HEK293 (cell line): ENCODE data around the gene SYNPR.

Experiments used
- CTCF ChIA-PET: fragments of 350-600 bp; formaldehyde crosslinking; extraction: SDS; loops from one replicate; lab custom pipeline; 2021; ENCODE audit warnings: antibody characterized with exemption; lab: Yijun Ruan, JAX
- POLR2A ChIA-PET: fragments of 300-600 bp; formaldehyde crosslinking; extraction: SDS; loops from one replicate; lab custom pipeline; 2020; ENCODE audit warnings: antibody characterized with exemption, inconsistent platforms; lab: Yijun Ruan, JAX
- H3K27ac ChIP-seq: fragments of 200-500 bp; sonication (Bioruptor generic); 2 replicates; pipeline ENCODE4 v1.5.1; 2014; ENCODE audit warnings: low read depth, low read length, control low read depth, inconsistent platforms; ENCODE audit errors: extremely low read depth
- H3K36me3 ChIP-seq, 2 experiments: fragments of 200-500 bp in 1 of 2; sonication (Bioruptor generic) in 1 of 2; 1 replicate in 1 of 2; 2 replicates in 1 of 2; pipeline ENCODE4 v1.5.1; 2014 to 2017; ENCODE audit warnings: inconsistent platforms in 2 of 2, low read length in 2 of 2; ENCODE audit not compliant: control insufficient read depth in 2 of 2, insufficient read depth in 1 of 2
- H3K4me1 ChIP-seq: fragments of 200-500 bp; sonication (Bioruptor generic); 2 replicates; pipeline ENCODE4 v1.5.1; 2014; ENCODE audit warnings: mild to moderate bottlenecking, low read length, inconsistent platforms; ENCODE audit not compliant: control insufficient read depth, insufficient read depth
- H3K4me3 ChIP-seq: 2 replicates; pipeline ENCODE4 v1.5.1; 2011; ENCODE audit warnings: low read depth, mild to moderate bottlenecking, control low read depth, low read length, moderate library complexity
- H3K9me3 ChIP-seq: fragments of 200-500 bp; sonication (Bioruptor generic); 2 replicates; pipeline ENCODE4 v1.5.1; 2014; ENCODE audit warnings: low read depth, low read length, inconsistent platforms; ENCODE audit not compliant: control insufficient read depth, insufficient read depth
- BCL11A ChIP-seq: fragments of 450-650 bp; formaldehyde crosslinking; IDR thresholded peaks from 2 replicates; pipeline ENCODE4 v1.5.1; 2016; ENCODE audit warnings: low read depth, missing biosample characterization, missing genetic modification characterization
- CTCF ChIP-seq: fragments of 450-650 bp; formaldehyde crosslinking; IDR thresholded peaks from 2 replicates; pipeline ENCODE4 v1.5.1; 2016; ENCODE audit warnings: missing biosample characterization, missing genetic modification characterization
- IKZF3 ChIP-seq: fragments of 450-650 bp; IDR thresholded peaks from 2 replicates; pipeline ENCODE4 v1.5.0; 2018; ENCODE audit warnings: missing biosample characterization, mild to moderate bottlenecking, missing genetic modification characterization, moderate library complexity
- KLF8 ChIP-seq: fragments of 450-650 bp; formaldehyde crosslinking; IDR thresholded peaks from 2 replicates; pipeline ENCODE4 v1.5.1; 2016; ENCODE audit warnings: missing biosample characterization, missing genetic modification characterization
- PRDM1 ChIP-seq: fragments of 450-650 bp; formaldehyde crosslinking; IDR thresholded peaks from 2 replicates; pipeline ENCODE4; 2016; ENCODE audit warnings: missing biosample characterization, missing genetic modification characterization
- ZBTB17 ChIP-seq: fragments of 450-650 bp; formaldehyde crosslinking; IDR thresholded peaks from 2 replicates; pipeline ENCODE4 v1.5.1; 2016; ENCODE audit warnings: missing biosample characterization, missing genetic modification characterization
- ZNF175 ChIP-seq: fragments of 450-650 bp; formaldehyde crosslinking; IDR thresholded peaks from 2 replicates; pipeline ENCODE4 v1.5.1; 2016; ENCODE audit warnings: missing biosample characterization, missing genetic modification characterization
- ZNF18 ChIP-seq: fragments of 450-650 bp; formaldehyde crosslinking; IDR thresholded peaks from 2 replicates; pipeline ENCODE4 v1.5.1; 2016; ENCODE audit warnings: missing biosample characterization, missing genetic modification characterization
- ZNF221 ChIP-seq: fragments of 450-650 bp; formaldehyde crosslinking; IDR thresholded peaks from 2 replicates; pipeline ENCODE4 v1.5.1; 2017; ENCODE audit warnings: missing biosample characterization, missing genetic modification characterization, borderline replicate concordance
- ZNF37A ChIP-seq: fragments of 450-650 bp; IDR thresholded peaks from 2 replicates; pipeline ENCODE4 v1.5.1; 2018; ENCODE audit warnings: missing biosample characterization, missing genetic modification characterization
- ZNF513 ChIP-seq: fragments of 450-650 bp; IDR thresholded peaks from 2 replicates; pipeline ENCODE4 v1.5.1; 2018; ENCODE audit warnings: missing biosample characterization, missing genetic modification characterization
- ZNF544 ChIP-seq: fragments of 450-650 bp; formaldehyde crosslinking; IDR thresholded peaks from 2 replicates; pipeline ENCODE4 v1.5.0; 2017; ENCODE audit warnings: missing biosample characterization, missing genetic modification characterization
- ZNF621 ChIP-seq: fragments of 450-650 bp; formaldehyde crosslinking; IDR thresholded peaks from 2 replicates; pipeline ENCODE4 v1.5.1; 2017; ENCODE audit warnings: missing biosample characterization, missing genetic modification characterization
- ZNF707 ChIP-seq: fragments of 450-650 bp; formaldehyde crosslinking; IDR thresholded peaks from 2 replicates; pipeline ENCODE4 v1.5.1; 2016; ENCODE audit warnings: missing biosample characterization, missing genetic modification characterization
- ZSCAN5A ChIP-seq: fragments of 450-650 bp; formaldehyde crosslinking; IDR thresholded peaks from 2 replicates; pipeline ENCODE4 v1.5.1; 2016; ENCODE audit warnings: missing biosample characterization, missing genetic modification characterization
- TF ChIP-seq, protein P1 (sequence below): IDR thresholded peaks from 2 replicates; pipeline ENCODE4 v1.6.1; 2011; ENCODE audit warnings: mild to moderate bottlenecking, low read depth, low read length, borderline replicate concordance
- TF ChIP-seq, protein P2 (sequence below): fragments of 450-650 bp; formaldehyde crosslinking; IDR thresholded peaks from 2 replicates; pipeline ENCODE4 v1.5.1; 2016; ENCODE audit warnings: missing biosample characterization, missing genetic modification characterization

SYNPR gene

GRCh38 chr3:63613561-63613960, 335.5 kb downstream of the SYNPR start (continued):
- TF ChIP-seq, protein P1, sequence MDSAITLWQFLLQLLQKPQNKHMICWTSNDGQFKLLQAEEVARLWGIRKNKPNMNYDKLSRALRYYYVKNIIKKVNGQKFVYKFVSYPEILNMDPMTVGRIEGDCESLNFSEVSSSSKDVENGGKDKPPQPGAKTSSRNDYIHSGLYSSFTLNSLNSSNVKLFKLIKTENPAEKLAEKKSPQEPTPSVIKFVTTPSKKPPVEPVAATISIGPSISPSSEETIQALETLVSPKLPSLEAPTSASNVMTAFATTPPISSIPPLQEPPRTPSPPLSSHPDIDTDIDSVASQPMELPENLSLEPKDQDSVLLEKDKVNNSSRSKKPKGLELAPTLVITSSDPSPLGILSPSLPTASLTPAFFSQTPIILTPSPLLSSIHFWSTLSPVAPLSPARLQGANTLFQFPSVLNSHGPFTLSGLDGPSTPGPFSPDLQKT, result no peak
- TF ChIP-seq, all 188 proteins: peak for 0

- no peak overlapping the region for H3K4me3 ChIP-seq
- ChIA-PET CTCF (no interaction called here), POLR2A (no interaction called here)
- H3K27ac ChIP-seq, result no peak overlapping the region
- H3K36me3 ChIP-seq, result no peaks in the 10 kb centered on the region
- H3K4me1 ChIP-seq, result no peaks in the 10 kb centered on the region
- TF ChIP-seq ZNF18 (tag by site-specific recombination) (no peak), ZSCAN5A (tag by site-specific recombination) (no peak), ZNF221 (no peak), KLF8 (tag by site-specific recombination) (no peak), ZNF544 (tag by site-specific recombination) (no peak)
- H3K9me3 ChIP-seq, result no peaks in the 10 kb centered on the region
These were observed 339.3 kb downstream of the SYNPR start for GRCh38 chr3:63617391-63617790.

GRCh38 chr3:63624941-63625560, 346.9 kb downstream of the SYNPR start:
- H3K36me3 ChIP-seq, result no peaks in the 10 kb centered on the region
- TF ChIP-seq IKZF3 (tag by site-specific recombination) (no peak), ZBTB17 (tag by site-specific recombination) (0 out of 2 replicates have a peak, but pooled peaks have one; percentile 19), ZNF18 (tag by site-specific recombination) (0 out of 2 replicates have a peak, but pooled peaks have one; percentile 34)
- TF ChIP-seq, protein P2, sequence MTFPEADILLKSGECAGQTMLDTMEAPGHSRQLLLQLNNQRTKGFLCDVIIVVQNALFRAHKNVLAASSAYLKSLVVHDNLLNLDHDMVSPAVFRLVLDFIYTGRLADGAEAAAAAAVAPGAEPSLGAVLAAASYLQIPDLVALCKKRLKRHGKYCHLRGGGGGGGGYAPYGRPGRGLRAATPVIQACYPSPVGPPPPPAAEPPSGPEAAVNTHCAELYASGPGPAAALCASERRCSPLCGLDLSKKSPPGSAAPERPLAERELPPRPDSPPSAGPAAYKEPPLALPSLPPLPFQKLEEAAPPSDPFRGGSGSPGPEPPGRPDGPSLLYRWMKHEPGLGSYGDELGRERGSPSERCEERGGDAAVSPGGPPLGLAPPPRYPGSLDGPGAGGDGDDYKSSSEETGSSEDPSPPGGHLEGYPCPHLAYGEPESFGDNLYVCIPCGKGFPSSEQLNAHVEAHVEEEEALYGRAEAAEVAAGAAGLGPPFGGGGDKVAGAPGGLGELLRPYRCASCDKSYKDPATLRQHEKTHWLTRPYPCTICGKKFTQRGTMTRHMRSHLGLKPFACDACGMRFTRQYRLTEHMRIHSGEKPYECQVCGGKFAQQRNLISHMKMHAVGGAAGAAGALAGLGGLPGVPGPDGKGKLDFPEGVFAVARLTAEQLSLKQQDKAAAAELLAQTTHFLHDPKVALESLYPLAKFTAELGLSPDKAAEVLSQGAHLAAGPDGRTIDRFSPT, result no peak
- H3K4me3 ChIP-seq, result no peak overlapping the region
- CTCF ChIA-PET, result interaction anchor here (0.6 to 1.9 kb wide), 2 partner anchors 276 to 399 kb away, joined by 3 to 9 read pairs; no protein-coding TSS in a partner anchor
- H3K27ac ChIP-seq, result no peak overlapping the region
- H3K9me3 ChIP-seq, result no peaks in the 10 kb centered on the region
- H3K4me1 ChIP-seq, result 0 out of 2 replicates have a peak, but pooled peaks cover 2% of the 10 kb centered on the region
- POLR2A ChIA-PET, result no interaction called here

DNA sequence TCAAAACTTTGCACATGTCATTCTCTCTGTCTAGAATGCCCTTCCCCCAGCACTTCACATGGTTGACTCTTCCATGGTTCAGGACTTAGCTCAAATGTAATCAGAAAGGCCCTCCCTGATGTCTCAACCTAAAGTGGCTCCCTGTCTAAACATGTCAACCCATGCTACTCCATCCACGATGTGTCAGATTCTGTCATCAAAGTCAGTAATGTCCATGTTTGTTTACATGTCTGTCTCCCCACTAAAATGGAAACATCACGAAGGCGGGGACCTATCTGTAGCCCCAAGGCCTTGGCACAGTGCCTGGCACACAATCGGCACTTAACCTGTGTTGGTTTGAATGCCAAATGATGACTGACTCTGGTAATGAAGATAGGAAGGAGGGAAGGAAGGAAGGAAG, 353.6 kb downstream of the SYNPR start:
- CTCF ChIA-PET, result no interaction called here
- Histone ChIP-seq H3K36me3 (no peaks in the 10 kb centered on the region), H3K4me1 (no peaks in the 10 kb centered on the region), H3K4me3 (no peak overlapping the region), H3K27ac (no peak overlapping the region), H3K9me3 (no peaks in the 10 kb centered on the region)
- POLR2A ChIA-PET, result no interaction called here
- no peak for TF ChIP-seq ZNF621 (tag by site-specific recombination)
- TF ChIP-seq BCL11A (tag by site-specific recombination), result no peak
- no peak for TF ChIP-seq ZNF707 (tag by site-specific recombination)
- TF ChIP-seq ZNF175 (tag by site-specific recombination), result no peak
- TF ChIP-seq ZNF513, result no peak
- TF ChIP-seq ZNF37A, result no peak
- TF ChIP-seq CTCF (tag by site-specific recombination), result no peak
- TF ChIP-seq PRDM1 (tag by site-specific recombination), result no peak
